ENCODE data around the gene SIRT6. TPM values are rescaled to one million over a fixed set of nuclear protein-coding genes. Genes with fewer than 3 reads are reported as not detected.

Gene SIRT6
- total RNA-seq, 2 donors from 2014 or later = 83.9 to 120 TPM

- H3K9me3 ChIP-seq = no peaks in the 10 kb centered on the region
- no peaks in the 10 kb centered on the region for H3K36me3 ChIP-seq
- H3K4me3 ChIP-seq = no peak overlapping the region
- no peak overlapping the region for H3K27ac ChIP-seq
- H3K9ac ChIP-seq (ENCODE audit: low read depth in 2 of 2, low read length in 2 of 2) = no peak overlapping the region
- H3K27me3 ChIP-seq = no peaks in the 10 kb centered on the region
- no peak for DNase-seq
- intact Hi-C loops (cut with DNase I) = loop anchor here (5.0 kb wide), 1 partner anchor 43 kb away; no protein-coding TSS in a partner anchor
- TF ChIP-seq CTCF (IDR thresholded peaks at IDR 0.05) = no peak
- peaks cover 25% of the 10 kb centered on the region for H3K4me1 ChIP-seq
Observed at GRCh38 chr19:4184718-4185352, 2.5 kb upstream of the SIRT6 start.

GRCh38 chr19:4183967-4184717 lies 1.8 kb upstream of the SIRT6 start:
- Histone ChIP-seq H3K36me3 (no peaks in the 10 kb centered on the region), H3K9me3 (no peaks in the 10 kb centered on the region), H3K9ac (ENCODE audit: low read depth in 2 of 2, low read length in 2 of 2) (no peak overlapping the region), H3K4me1 (peaks cover 25% of the 10 kb centered on the region), H3K27ac (no peak overlapping the region), H3K27me3 (no peaks in the 10 kb centered on the region), H3K4me3 (no peak overlapping the region)
- TF ChIP-seq CTCF (IDR thresholded peaks at IDR 0.05) = no peak
- DNase-seq = no peak
- intact Hi-C loops (cut with DNase I) = no loop called here

GRCh38 chr19:4181053-4181508 lies 1.3 kb downstream of the SIRT6 start:
- Histone ChIP-seq H3K4me1 (peaks cover 25% of the 10 kb centered on the region), H3K27me3 (no peaks in the 10 kb centered on the region), H3K36me3 (no peaks in the 10 kb centered on the region), H3K4me3 (no peak overlapping the region), H3K9ac (ENCODE audit: low read depth in 2 of 2, low read length in 2 of 2) (peak overlapping the region in 1 of 2 donors; percentile 58), H3K9me3 (no peaks in the 10 kb centered on the region), H3K27ac (peak overlapping the region; percentile 65)
- intact Hi-C loops (cut with DNase I) = no loop called here
- no peak for TF ChIP-seq CTCF (IDR thresholded peaks at IDR 0.05)
- DNase-seq = peak; percentile 59

GRCh38 chr19:4178990-4179389 lies 3.4 kb downstream of the SIRT6 start:
- Histone ChIP-seq H3K9ac (ENCODE audit: low read depth in 2 of 2, low read length in 2 of 2) (no peak overlapping the region), H3K9me3 (no peaks in the 10 kb centered on the region), H3K36me3 (no peaks in the 10 kb centered on the region), H3K27ac (no peak overlapping the region), H3K4me1 (peaks cover 32% of the 10 kb centered on the region), H3K27me3 (no peaks in the 10 kb centered on the region), H3K4me3 (no peak overlapping the region)
- no peak for DNase-seq
- no peak for TF ChIP-seq CTCF (IDR thresholded peaks at IDR 0.05)
- intact Hi-C loops (cut with DNase I) = no loop called here

- no peak overlapping the region for H3K4me3 ChIP-seq
- H3K4me1 ChIP-seq = peaks cover 23% of the 10 kb centered on the region
- intact Hi-C loops (cut with DNase I) = no loop called here
- no peaks in the 10 kb centered on the region for H3K9me3 ChIP-seq
- H3K27ac ChIP-seq = no peak overlapping the region
- no peak overlapping the region for H3K9ac ChIP-seq (ENCODE audit: low read depth in 2 of 2, low read length in 2 of 2)
- TF ChIP-seq CTCF (IDR thresholded peaks at IDR 0.05) = no peak
- H3K27me3 ChIP-seq = no peaks in the 10 kb centered on the region
- DNase-seq = no peak
- no peaks in the 10 kb centered on the region for H3K36me3 ChIP-seq
Observed at GRCh38 chr19:4177146-4177545, 5.2 kb downstream of the SIRT6 start.

Measured in colonic mucosa (tissue), 4 donors.